Measurements from ENCODE around the gene SLC19A1.

DNA sequence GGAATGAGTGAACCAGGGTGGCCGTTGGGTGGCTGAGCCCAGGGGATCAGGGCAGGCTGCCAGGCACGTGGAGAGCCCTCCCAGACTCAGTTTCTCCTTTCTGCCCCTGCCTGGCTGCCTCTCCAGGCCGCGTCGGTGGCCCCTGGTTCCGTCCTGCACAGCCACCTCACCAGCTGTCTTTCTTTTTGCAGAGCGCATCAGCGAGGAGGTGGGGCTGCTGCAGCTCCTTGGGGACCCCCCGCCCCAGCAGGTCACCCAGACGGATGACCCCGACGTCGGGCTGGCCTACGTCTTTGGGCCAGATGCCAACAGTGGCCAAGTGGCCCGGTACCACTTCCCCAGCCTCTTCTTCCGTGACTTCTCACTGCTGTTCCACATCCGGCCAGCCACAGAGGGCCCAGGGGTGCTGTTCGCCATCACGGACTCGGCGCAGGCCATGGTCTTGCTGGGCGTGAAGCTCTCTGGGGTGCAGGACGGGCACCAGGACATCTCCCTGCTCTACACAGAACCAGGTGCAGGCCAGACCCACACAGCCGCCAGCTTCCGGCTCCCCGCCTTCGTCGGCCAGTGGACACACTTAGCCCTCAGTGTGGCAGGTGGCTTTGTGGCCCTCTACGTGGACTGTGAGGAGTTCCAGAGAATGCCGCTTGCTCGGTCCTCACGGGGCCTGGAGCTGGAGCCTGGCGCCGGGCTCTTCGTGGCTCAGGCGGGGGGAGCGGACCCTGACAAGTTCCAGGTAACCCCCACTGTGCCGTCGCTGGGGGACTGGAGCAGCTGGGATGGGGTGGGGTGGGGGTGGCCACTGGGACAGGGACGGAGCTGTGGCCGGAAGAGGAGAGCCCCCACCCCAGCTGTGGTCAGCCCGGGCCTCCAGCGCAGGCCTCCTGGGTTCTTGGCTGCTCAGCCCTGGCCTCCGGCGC, 73.9 kb downstream of the SLC19A1 start:
- TF ChIP-seq POLR2A (IDR thresholded peaks at IDR 0.05; ENCODE audit: low read depth, low read length): no peak
- TF ChIP-seq POLR2AphosphoS5 (IDR thresholded peaks at IDR 0.05; ENCODE audit: low read depth, low read length): no peak
